Measurements from ENCODE around the gene TEKT1. TPM values are rescaled to one million over a fixed set of nuclear protein-coding genes. Genes with fewer than 3 reads are reported as not detected.
"Not testable (repeated sequence)": the region's sequence is repeated elsewhere in the genome, so short reads cannot be mapped to it uniquely, and the experiment has no call there.

The TEKT1 gene
- total RNA-seq, 1 experiment from 2014 or later: not detected

DNA sequence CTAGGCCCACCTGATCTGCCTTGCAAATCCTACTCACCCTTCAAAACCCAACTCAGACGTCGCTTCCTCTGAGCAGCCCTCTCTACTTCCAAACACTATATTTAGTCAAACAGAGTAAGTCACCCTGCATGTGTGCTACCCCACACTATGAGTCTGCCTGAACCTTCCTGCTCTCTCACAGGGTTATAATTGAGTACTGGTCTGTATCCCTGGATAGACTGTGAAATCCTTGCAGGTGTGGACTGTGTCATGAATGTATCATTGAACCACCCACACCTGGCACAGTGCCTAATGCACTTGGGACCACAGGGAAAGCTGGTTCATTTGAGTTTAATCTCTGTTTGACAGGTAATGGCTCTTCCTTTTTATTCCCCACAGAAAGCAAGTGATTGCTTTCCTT is 52.1 kb downstream of the TEKT1 start:
- TF ChIP-seq, protein P1, sequence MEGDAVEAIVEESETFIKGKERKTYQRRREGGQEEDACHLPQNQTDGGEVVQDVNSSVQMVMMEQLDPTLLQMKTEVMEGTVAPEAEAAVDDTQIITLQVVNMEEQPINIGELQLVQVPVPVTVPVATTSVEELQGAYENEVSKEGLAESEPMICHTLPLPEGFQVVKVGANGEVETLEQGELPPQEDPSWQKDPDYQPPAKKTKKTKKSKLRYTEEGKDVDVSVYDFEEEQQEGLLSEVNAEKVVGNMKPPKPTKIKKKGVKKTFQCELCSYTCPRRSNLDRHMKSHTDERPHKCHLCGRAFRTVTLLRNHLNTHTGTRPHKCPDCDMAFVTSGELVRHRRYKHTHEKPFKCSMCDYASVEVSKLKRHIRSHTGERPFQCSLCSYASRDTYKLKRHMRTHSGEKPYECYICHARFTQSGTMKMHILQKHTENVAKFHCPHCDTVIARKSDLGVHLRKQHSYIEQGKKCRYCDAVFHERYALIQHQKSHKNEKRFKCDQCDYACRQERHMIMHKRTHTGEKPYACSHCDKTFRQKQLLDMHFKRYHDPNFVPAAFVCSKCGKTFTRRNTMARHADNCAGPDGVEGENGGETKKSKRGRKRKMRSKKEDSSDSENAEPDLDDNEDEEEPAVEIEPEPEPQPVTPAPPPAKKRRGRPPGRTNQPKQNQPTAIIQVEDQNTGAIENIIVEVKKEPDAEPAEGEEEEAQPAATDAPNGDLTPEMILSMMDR (conservative IDR thresholded peaks at IDR 0.05; ENCODE audit: low read depth, low read length): no peak
- no peak for TF ChIP-seq EZH2 (IDR thresholded peaks at IDR 0.05; ENCODE audit: borderline replicate concordance, low read depth, low read length, poor library complexity, severe bottlenecking)
- Histone ChIP-seq H3K36me3 (ENCODE audit: insufficient read depth, low read length, poor library complexity, severe bottlenecking) (no peaks in the 10 kb centered on the region), H3K9me3 (ENCODE audit: low read depth, low read length, poor library complexity, severe bottlenecking) (no peaks in the 10 kb centered on the region), H3K4me3 (ENCODE audit: low read depth, low read length, poor library complexity, severe bottlenecking) (no peak overlapping the region), H3K27ac (ENCODE audit: low read depth, low read length, poor library complexity, severe bottlenecking) (no peak overlapping the region), H3K27me3 (replicated peaks; ENCODE audit: insufficient read depth, low read depth, low read length, poor library complexity) (peaks cover 89% of the 10 kb centered on the region), H3K4me1 (ENCODE audit: insufficient read depth, low read length, poor library complexity, severe bottlenecking) (no peaks in the 10 kb centered on the region)
- ChIA-PET POLR2A (ENCODE audit: low non-redundant PET) (no interaction called here), CTCF (no interaction called here)
- no TSS peak for BruUV-seq (replicated peaks)
- intact Hi-C loops (cut with micrococcal nuclease; ENCODE audit: unreplicated experiment): no loop called here
- no peak for DNase-seq (ENCODE audit: low spot score)

DNA sequence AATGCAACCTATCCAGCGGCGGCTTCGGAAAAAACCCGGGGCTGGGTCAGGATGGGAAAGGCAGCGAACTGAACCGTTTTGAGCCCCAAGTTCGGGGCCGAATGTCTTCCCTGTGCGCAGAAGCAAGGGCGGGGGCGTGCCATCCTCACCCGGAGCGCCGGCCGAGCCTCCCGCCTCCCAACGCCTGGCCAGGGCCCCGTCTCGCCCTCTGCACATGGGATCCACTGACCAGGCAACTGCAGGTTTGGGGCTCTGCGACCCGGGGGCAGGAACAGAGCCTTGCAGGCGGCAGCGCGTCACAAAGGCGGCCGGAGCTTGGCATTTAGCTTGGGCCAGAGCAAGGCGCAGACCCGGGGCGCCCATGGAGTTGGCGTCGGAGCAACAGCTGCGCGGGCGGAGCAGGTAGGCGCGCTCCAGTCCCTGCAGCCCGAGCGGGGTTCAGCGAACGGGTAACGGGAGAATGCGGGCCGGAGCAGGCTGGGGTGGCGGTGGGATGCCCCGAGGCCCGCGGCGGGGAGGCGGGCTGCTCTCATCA is 55.6 kb downstream of the TEKT1 start, which contains the start of gene FBXO39:
Gene FBXO39, plus strand, starts transcription at position 345 of the 535 bp plus-strand sequence. CDS start 3,654 bp downstream, outside the sequence.
- no peak for DNase-seq (ENCODE audit: low spot score)
- ChIA-PET POLR2A (ENCODE audit: low non-redundant PET) (no interaction called here), CTCF (no interaction called here)
- Histone ChIP-seq H3K27ac (ENCODE audit: low read depth, low read length, poor library complexity, severe bottlenecking) (no peak within 1 kb of the TSS), H3K36me3 (ENCODE audit: insufficient read depth, low read length, poor library complexity, severe bottlenecking) (no peaks in the 10 kb centered on the region), H3K4me1 (ENCODE audit: insufficient read depth, low read length, poor library complexity, severe bottlenecking) (no peaks in the 10 kb centered on the region), H3K9me3 (ENCODE audit: low read depth, low read length, poor library complexity, severe bottlenecking) (no peaks in the 10 kb centered on the region), H3K4me3 (ENCODE audit: low read depth, low read length, poor library complexity, severe bottlenecking) (no peak within 1 kb of the TSS), H3K27me3 (replicated peaks; ENCODE audit: insufficient read depth, low read depth, low read length, poor library complexity) (peaks cover 78% of the 10 kb centered on the region)
- BruUV-seq (replicated peaks): no TSS peak
- TF ChIP-seq EZH2 (IDR thresholded peaks at IDR 0.05; ENCODE audit: borderline replicate concordance, low read depth, low read length, poor library complexity, severe bottlenecking): no peak
- TF ChIP-seq, protein P1 (conservative IDR thresholded peaks at IDR 0.05; ENCODE audit: low read depth, low read length): no peak
- intact Hi-C loops (cut with micrococcal nuclease; ENCODE audit: unreplicated experiment): no loop called here

DNA sequence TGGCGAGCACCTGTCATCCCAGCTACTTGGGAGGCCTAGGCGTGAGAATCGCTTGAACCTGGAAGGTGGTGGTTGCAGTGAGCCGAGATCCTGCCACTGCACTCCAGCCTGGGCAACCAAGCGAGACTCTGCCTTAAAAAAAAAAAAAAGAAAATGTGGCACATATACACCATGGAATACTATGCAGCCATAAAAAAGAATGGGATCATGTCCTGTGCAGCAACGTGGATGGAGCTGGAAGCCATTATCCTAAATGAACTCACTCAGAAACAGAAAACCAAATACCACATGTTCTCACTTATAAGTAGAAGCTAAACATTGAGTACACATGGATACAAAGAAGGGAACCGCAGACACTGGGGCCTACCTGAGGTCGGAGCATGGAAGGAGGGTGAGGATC is 56.6 kb downstream of the TEKT1 start:
- intact Hi-C loops (cut with micrococcal nuclease; ENCODE audit: unreplicated experiment); H3K9me3 ChIP-seq (ENCODE audit: low read depth, low read length, poor library complexity, severe bottlenecking); H3K4me3 ChIP-seq (ENCODE audit: low read depth, low read length, poor library complexity, severe bottlenecking); POLR2A ChIA-PET (ENCODE audit: low non-redundant PET); H3K36me3 ChIP-seq (ENCODE audit: insufficient read depth, low read length, poor library complexity, severe bottlenecking); H3K4me1 ChIP-seq (ENCODE audit: insufficient read depth, low read length, poor library complexity, severe bottlenecking); DNase-seq (ENCODE audit: low spot score); BruUV-seq (replicated peaks); CTCF ChIA-PET; H3K27ac ChIP-seq (ENCODE audit: low read depth, low read length, poor library complexity, severe bottlenecking): not testable (repeated sequence)
- peaks cover 69% of the 10 kb centered on the region for H3K27me3 ChIP-seq (replicated peaks; ENCODE audit: insufficient read depth, low read depth, low read length, poor library complexity)

DNA sequence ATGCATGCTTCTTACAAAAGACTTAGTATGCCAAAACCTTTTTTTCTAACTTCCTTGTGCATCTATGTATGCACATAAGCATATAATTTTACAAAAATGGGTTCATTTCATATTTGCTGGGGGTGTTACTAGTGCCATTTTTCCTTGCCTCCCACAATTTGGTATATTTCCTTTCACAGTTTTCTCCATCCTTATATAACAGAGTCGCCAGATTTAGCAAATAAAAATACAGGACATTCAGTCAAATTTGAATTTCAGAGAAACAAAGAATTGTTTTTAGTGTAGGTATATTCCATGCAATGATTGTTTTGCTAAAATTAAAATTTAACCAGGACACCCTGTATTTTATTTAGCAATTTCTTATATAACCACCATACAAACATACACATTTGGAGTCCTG is 59.5 kb downstream of the TEKT1 start:
- H3K9me3 ChIP-seq (ENCODE audit: low read depth, low read length, poor library complexity, severe bottlenecking): peaks cover 12% of the 10 kb centered on the region
- TF ChIP-seq, protein P1 (conservative IDR thresholded peaks at IDR 0.05; ENCODE audit: low read depth, low read length): no peak
- TF ChIP-seq EZH2 (IDR thresholded peaks at IDR 0.05; ENCODE audit: borderline replicate concordance, low read depth, low read length, poor library complexity, severe bottlenecking): no peak
- no peaks in the 10 kb centered on the region for H3K4me1 ChIP-seq (ENCODE audit: insufficient read depth, low read length, poor library complexity, severe bottlenecking)
- CTCF ChIA-PET: no interaction called here
- no TSS peak for BruUV-seq (replicated peaks)
- POLR2A ChIA-PET (ENCODE audit: low non-redundant PET): no interaction called here
- DNase-seq (ENCODE audit: low spot score): no peak
- H3K4me3 ChIP-seq (ENCODE audit: low read depth, low read length, poor library complexity, severe bottlenecking): no peak overlapping the region
- no peak overlapping the region for H3K27ac ChIP-seq (ENCODE audit: low read depth, low read length, poor library complexity, severe bottlenecking)
- no peaks in the 10 kb centered on the region for H3K36me3 ChIP-seq (ENCODE audit: insufficient read depth, low read length, poor library complexity, severe bottlenecking)
- intact Hi-C loops (cut with micrococcal nuclease; ENCODE audit: unreplicated experiment): no loop called here
- H3K27me3 ChIP-seq (replicated peaks; ENCODE audit: insufficient read depth, low read depth, low read length, poor library complexity): peaks cover 43% of the 10 kb centered on the region

Measured in A673 (cell line).